ENCODE results near the gene TRPC3. TPM values are rescaled to one million over a fixed set of nuclear protein-coding genes. Genes with fewer than 3 reads are reported as not detected.
A peak's percentile ranks its signal among the peaks of the same experiment; 100 is the strongest.
"Not testable (repeated sequence)": the region's sequence is repeated elsewhere in the genome, so short reads cannot be mapped to it uniquely, and the experiment has no call there.

TRPC3 gene
- polyA plus RNA-seq, 1 donor, result 2.2 TPM

GRCh38 chr4:121950212-121950679 lies 1.6 kb downstream of the TRPC3 start:
- peak; percentile 68 for DNase-seq

- DNase-seq, result no peak
These were observed 5.2 kb downstream of the TRPC3 start for GRCh38 chr4:121946644-121947043.

- no peak for DNase-seq
These were observed 7.9 kb downstream of the TRPC3 start for GRCh38 chr4:121943941-121944340.

- DNase-seq, result no peak
These were observed 12.2 kb downstream of the TRPC3 start for GRCh38 chr4:121939690-121940089.

GRCh38 chr4:121938282-121939092 lies 13.4 kb downstream of the TRPC3 start:
- no peak for DNase-seq

- no peak for DNase-seq
These were observed 15.8 kb downstream of the TRPC3 start for GRCh38 chr4:121936101-121936500.

GRCh38 chr4:121934635-121935034 lies 17.2 kb downstream of the TRPC3 start:
- no peak for DNase-seq

GRCh38 chr4:121932212-121932974 lies 19.5 kb downstream of the TRPC3 start:
- no peak for DNase-seq

GRCh38 chr4:121930304-121930703 lies 21.6 kb downstream of the TRPC3 start:
- DNase-seq, result no peak

- DNase-seq, result no peak
These were observed 23.9 kb downstream of the TRPC3 start for GRCh38 chr4:121927948-121928347.

- not testable (repeated sequence) for DNase-seq
These were observed 25.4 kb downstream of the TRPC3 start for GRCh38 chr4:121926490-121926889.

GRCh38 chr4:121923306-121923705 lies 28.6 kb downstream of the TRPC3 start:
- DNase-seq, result no peak

GRCh38 chr4:121913667-121914066 lies 38.2 kb downstream of the TRPC3 start:
- DNase-seq, result no peak

- DNase-seq, result no peak
These were observed 43.5 kb downstream of the TRPC3 start for GRCh38 chr4:121908346-121908745.

GRCh38 chr4:121900132-121900983 lies 51.5 kb downstream of the TRPC3 start:
- DNase-seq, result peak; percentile 46

GRCh38 chr4:121898150-121898549 lies 53.7 kb downstream of the TRPC3 start:
- DNase-seq, result no peak

GRCh38 chr4:121888134-121888533 lies 63.7 kb downstream of the TRPC3 start:
- no peak for DNase-seq

- DNase-seq, result no peak
These were observed 66.7 kb downstream of the TRPC3 start for GRCh38 chr4:121885115-121885514.

GRCh38 chr4:121881158-121881557 lies 70.7 kb downstream of the TRPC3 start:
- DNase-seq, result no peak

GRCh38 chr4:121879135-121879534 lies 72.7 kb downstream of the TRPC3 start:
- no peak for DNase-seq

GRCh38 chr4:121877041-121877773 lies 74.7 kb downstream of the TRPC3 start:
- no peak for DNase-seq

GRCh38 chr4:121876070-121876469 lies 75.8 kb downstream of the TRPC3 start:
- no peak for DNase-seq
